IPS DF 19.7 (cell line): ENCODE results near the gene IDUA.

Experiments
- DNase-seq: peaks from one replicate; pipeline ENCODE4 v3.0.0-alpha.2; 2013; ENCODE audit warnings: low read depth, low spot score

The IDUA gene

DNA sequence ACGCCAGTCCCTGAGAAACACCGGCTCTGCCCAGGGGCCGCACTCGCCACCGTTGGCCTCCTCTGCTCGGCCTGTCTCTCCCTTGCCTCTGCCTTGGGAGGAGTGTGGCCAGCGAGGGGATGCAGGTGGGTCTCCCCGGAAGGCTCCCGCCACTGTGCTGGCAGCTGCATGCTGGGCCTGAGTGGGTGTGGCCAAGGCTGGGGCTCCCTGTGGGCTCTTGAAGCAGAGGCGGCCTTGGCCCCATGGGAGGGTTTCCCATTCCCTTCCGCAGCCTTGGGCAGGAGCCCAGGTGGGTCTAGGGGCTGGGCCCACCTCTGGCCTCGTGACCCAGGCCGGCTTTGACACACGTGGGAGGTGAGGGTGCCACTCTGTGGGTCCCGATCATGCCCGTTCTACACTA lies 43.7 kb downstream of the IDUA start:
- DNase-seq, result no peak

DNA sequence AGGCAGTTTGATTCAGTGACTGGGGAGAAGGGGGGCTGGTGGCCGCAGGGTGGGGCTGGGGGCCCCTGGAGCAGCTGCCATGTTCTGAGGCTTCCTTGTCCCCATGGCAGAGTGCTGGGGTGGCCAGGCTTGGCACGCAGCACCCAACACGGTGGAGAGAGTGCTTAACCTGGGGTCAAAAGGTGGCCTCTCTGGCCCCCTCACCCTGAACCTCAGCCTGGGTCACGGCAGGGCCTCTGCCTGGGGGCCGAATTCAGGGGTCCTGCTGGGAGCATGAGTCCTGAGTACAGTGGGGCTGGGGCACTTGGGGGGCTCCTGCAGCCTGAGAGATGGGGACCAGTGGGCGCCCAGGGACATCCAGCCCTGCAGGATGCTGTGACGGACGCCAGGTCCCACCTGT lies 44.5 kb downstream of the IDUA start:
- DNase-seq, result no peak

- no peak for DNase-seq
Observed at GRCh38 chr4:1031956-1032795, 45.3 kb downstream of the IDUA start.

- no peak for DNase-seq
Observed at GRCh38 chr4:1032861-1033260, 46.0 kb downstream of the IDUA start.

GRCh38 chr4:1033840-1034551 lies 47.2 kb downstream of the IDUA start:
- no peak for DNase-seq

- no peak for DNase-seq
Observed at GRCh38 chr4:1035510-1035909, 48.7 kb downstream of the IDUA start.

DNA sequence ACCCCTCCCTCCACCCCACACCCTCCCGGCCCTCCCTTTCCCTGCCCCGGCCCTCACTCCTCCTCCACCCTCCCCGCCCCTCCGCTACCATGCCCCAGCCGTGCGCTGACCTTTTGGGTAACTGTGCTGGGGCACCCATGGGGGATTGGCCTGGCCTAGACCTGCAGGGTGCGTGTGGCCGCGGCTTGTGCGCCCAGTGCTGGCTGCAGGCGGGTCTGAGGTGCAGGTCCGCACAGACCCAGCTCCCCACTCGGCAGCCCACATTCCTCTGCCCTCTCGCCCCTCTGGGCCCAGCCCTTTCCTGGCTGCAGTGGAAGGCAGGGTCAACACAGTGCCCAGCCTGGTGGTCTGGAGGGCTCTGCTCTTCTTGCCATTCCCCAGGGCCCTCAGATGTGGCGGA lies 49.3 kb downstream of the IDUA start:
- no peak for DNase-seq

DNA sequence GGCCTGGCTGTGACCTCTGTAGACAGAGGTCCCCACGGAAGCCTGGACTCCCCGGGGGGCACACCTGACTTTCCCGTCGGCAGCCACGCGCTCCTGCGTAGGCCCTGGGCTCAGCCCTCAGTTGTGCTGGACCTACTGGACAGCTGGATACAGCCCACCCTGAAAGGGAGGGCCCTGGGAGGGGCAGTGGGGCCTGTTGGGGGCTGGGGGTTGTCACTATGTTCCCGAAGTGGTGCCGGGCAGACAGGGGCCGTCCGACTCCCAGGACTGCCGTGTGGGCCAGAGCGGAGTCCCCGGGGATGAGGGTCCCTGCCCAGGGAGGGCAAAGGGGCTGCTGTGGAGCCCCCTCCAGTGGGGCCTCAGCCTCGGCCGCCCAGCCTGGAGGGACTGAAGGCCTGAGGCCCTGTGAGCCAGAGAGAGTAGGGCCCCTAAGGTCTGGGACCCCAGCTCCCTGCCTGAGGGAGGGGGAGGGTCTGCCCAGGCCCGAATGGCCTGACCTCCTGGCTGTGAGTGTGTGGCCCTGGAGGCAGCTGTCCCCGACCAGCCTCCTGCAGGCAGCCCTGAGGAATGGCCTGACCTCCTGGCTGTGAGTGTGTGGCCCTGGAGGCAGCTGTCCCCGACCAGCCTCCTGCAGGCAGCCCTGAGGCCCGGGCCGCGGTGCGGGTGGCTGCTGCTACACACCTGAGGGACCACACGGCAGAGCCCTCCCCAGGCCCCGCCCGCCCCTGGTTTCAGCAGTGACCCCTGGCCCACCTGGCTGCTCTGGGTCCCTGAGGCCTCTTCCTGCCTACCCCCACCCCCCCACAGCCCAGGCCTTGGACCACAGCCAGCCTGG lies 50.3 kb downstream of the IDUA start:
- no peak for DNase-seq

- no peak for DNase-seq
Observed at GRCh38 chr4:1038948-1039492, 52.2 kb downstream of the IDUA start.

DNA sequence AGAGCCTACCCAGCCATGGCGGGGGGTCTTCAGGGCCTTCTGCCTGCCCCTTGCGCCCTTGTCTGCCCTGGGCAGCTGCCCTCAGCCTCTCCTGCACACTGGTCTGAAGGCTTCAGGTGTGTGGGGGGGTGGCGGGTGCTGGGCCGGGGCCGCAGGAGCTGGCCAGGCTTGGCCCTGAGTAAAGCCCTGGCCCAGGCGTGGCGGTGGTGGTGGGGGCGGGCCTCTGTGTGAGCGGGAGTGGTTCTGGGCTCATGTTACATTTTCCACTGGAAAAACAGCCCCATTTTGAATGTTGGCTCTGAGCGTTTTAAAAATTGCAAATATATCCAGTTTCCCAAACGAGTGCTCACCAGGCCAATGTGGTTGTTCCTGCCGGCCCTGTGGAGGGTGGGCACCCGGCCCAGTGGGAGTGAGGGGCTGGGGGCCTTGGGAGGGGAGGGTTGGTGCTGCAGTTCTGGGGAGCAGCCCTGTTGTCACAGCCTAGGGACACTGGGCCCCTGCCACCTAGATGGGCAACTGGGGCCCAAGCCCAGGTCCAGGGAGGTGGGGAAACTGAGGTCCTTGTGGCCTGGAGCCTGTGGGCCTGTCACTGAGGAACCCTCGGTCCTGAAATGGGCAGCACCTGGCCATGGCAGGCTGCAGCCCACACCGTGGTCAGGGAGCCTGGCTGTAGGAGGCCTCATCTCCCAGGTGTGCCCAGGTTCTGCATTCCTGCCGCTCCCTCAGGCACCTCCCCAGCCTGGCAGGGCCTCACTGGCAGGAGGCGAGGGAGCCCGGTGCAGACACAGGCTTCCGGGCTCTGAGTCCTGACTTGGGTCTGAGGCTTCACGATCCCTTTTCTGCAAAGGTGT lies 52.9 kb downstream of the IDUA start:
- DNase-seq, result no peak

DNA sequence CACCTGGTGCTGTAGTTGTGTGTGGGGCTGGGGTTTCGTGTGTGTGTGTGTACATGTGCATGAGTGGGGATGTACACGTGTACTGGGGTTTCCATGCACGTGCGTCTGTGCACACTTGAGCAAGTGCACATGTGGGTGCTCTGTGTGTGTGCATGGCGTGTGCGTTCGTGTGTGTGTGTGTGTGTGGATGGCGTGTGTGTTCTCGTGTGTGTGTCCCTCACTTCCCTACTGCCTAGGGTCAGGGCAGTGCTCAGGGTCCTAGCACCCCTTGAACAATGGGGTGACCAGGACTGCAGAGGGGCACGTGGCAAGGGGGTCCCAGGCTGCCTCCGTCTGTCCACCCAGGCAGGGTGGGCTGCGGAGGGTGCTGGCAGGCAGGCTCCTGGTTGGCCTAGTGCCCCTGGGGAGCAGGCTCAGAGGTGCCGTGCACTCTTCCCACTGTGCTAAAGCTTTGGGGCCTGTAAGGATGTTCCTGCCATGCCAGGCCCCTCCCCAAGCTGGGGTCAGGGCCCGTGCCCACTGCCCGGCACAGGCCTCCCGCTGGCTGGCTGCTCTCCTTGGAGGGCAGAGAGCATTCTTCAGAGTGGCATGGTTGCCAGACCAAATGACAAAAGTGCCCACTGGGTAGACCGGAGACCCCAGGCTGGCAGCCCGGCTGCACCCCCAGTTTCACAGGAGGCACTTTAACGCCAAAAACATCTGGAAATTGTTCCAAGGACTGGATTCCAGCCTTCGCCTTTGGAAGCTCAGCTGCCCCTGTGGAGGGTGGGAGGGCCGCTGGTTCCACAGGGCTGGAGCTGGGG lies 53.7 kb downstream of the IDUA start:
- DNase-seq, result no peak

DNA sequence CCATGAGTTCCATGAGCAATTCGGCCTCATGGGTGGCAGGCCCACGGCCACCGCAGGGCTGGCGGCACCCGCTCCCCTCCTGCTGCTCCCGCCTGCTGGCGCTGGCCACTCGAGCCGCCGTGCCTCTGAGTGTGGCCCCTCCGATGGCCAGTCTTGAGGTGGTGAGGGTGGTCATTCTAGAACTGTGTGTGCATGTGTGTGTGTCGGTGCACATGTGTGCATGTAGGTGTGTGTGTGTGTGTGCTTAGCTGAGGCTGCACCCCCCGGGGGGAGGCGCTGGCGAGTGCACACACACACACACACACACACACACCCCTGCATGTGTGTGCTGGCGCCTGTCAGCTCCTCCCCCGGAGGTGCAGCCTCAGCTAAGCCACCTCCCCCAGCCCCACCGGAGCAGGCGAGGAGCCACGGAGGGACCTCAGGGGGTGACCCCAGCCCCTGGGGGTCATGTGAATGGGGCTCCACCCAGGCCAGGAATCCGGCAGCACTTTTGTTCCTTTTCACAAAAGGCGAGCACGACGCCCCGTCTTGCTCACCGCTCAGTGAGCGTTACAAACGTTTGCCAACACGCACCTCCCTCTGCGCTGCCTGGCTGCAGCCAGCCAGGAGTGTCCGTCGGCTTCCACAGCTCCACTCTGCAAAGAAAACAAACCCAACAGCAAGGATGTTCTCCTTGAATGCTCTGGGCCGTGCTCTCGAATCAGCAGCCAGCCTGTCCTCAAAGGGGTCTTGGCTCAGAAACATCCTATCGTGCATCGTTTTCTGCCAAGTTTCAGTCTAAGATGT lies 54.5 kb downstream of the IDUA start:
- DNase-seq, result no peak

DNA sequence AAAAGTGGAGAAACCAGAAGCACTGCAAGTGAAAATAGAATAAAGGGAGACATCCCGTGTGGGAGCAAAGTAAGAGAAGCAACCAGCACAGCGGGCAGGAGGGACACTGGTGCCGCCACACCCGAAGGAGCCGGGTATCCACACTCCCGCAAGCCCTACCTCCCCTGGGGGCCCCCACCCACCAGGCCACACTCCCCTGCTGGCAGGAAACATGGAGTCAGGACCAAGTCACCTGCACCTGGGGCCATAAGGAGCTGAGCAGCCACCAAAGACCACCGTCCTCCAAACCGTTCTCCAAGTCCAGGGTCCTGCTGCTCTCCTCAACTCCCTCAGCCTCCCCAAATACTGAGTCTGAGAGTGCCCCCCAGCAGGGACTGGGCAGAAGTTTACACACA lies 55.1 kb downstream of the IDUA start:
- DNase-seq, result no peak

DNA sequence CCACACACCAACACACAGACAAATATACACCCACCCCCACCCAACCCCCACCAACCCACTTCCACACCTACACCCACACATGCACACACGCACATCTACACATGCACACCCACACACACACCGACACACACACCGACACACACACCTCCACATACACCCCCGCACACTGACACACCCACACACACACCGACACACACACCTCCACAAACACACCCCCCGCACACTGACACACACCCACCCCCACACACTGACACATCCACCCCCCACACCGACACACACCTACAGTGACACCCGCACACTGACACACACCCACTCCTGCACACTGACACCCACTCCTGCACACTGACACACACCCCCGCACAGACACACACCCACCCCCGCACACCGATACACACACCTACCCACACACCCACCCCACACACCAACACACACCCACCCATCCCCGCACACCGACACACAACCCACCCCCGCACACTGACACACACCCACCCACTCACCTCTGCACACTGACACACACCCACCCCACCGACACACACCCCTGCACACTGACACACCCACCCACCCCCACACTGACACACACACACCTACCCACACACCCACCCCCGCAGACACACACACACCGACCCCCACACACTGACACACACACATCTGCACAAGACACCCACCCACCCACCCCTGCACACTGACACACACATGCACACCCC lies 55.7 kb downstream of the IDUA start:
- DNase-seq, result no peak

DNA sequence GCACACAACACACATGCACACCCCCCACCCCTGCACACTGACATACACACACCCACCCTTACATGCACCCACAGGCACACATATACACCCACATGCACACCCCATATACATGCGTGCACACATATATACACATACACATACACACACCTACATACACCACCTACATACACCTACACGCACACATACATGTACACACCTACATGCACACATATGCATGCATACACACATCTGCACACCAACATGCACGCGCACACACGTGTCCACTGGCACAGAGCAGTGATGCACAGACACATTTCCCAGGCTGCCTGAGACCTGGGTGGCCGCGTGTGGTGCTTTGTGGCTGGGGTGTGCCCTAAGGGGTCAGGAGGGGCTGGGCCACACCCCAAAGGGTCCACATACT lies 56.3 kb downstream of the IDUA start:
- DNase-seq, result no peak

GRCh38 chr4:1043651-1044468 lies 57.0 kb downstream of the IDUA start:
- DNase-seq, result no peak

DNA sequence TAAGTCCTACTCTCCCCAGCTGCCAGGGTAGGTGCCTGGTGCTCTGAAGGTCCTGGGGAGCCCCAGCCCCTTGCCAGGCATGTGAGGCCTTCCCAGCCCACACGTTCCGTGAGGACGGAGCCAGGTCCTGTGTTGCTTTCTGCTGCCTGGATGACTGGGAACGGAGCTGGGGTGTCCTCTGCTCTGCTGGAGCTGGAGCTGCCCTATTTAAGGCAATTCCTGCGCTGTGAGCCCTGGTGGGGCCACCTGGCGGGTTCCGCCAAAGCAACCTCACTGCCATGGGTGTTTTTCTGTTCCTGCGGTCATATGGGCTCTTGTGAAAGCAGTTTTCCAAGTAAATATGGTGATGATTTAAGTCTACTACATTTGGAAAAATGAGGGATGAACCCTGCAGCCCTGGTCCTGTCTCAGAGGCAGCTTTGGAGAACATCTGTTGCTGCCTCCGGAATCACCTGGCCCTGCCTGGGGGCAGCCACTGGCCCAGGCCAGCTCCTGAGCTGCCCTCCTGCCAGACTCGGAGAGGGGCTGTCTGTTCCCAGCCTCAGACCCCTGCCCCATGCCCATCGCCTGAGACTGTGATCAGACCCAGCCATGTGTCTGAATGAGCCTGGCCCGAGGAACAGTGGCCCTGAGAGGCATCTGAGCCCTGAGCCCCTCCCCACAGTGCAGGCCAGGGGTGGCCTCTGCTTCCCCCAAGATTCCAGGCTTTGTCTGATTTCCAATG lies 57.8 kb downstream of the IDUA start:
- DNase-seq, result no peak
